Stimulated activated CD4-positive, alpha-beta T cell treated with anti-CD3 and anti-CD28 coated beads, TNF-alpha, amount 100 ng/mL, for 1 hour (primary cell): ENCODE measurements around the gene ST3GAL2.
A peak's percentile ranks its signal among the peaks of the same experiment; 100 is the strongest.

Experiments
- DNase-seq, 3 donors: peaks; one replicate each; pipeline ENCODE4 v3.0.0-alpha.2; 2020; ENCODE audit warnings: low read depth in 3 of 3, low spot score in 1 of 3

ST3GAL2 gene

GRCh38 chr16:70438585-70438968 is 323 bp downstream of the ST3GAL2 start:
- DNase-seq, result no peak

GRCh38 chr16:70437582-70438557 is 1.0 kb downstream of the ST3GAL2 start:
- DNase-seq, result no peak

- no peak for DNase-seq
These were observed 1.8 kb downstream of the ST3GAL2 start for GRCh38 chr16:70437017-70437581.

GRCh38 chr16:70434484-70435260 is 4.2 kb downstream of the ST3GAL2 start:
- no peak for DNase-seq

- DNase-seq, result no peak
These were observed 5.3 kb downstream of the ST3GAL2 start for GRCh38 chr16:70433458-70434103.

GRCh38 chr16:70432723-70433457 is 6.0 kb downstream of the ST3GAL2 start:
- DNase-seq, result no peak

- DNase-seq, result no peak
These were observed 6.6 kb downstream of the ST3GAL2 start for GRCh38 chr16:70432356-70432722.

GRCh38 chr16:70430667-70431536 is 8.0 kb downstream of the ST3GAL2 start:
- peak in 2 of 3 donors; percentile 11 to 42 for DNase-seq

- DNase-seq, result no peak
These were observed 8.8 kb downstream of the ST3GAL2 start for GRCh38 chr16:70429888-70430666.

GRCh38 chr16:70428178-70428998 is 10.5 kb downstream of the ST3GAL2 start:
- DNase-seq, result no peak

GRCh38 chr16:70427786-70428177 is 11.1 kb downstream of the ST3GAL2 start:
- no peak for DNase-seq

GRCh38 chr16:70422543-70422942 is 16.4 kb downstream of the ST3GAL2 start:
- no peak for DNase-seq

GRCh38 chr16:70421473-70422311 is 17.2 kb downstream of the ST3GAL2 start:
- no peak for DNase-seq

GRCh38 chr16:70421014-70421413 is 17.9 kb downstream of the ST3GAL2 start:
- no peak for DNase-seq

GRCh38 chr16:70419384-70420327 is 19.2 kb downstream of the ST3GAL2 start:
- no peak for DNase-seq

GRCh38 chr16:70418993-70419318 is 19.9 kb downstream of the ST3GAL2 start:
- no peak for DNase-seq
